ENCODE results near the gene ST8SIA5.
"Not testable (repeated sequence)": the region's sequence is repeated elsewhere in the genome, so short reads cannot be mapped to it uniquely, and the experiment has no call there.

The ST8SIA5 gene

DNA sequence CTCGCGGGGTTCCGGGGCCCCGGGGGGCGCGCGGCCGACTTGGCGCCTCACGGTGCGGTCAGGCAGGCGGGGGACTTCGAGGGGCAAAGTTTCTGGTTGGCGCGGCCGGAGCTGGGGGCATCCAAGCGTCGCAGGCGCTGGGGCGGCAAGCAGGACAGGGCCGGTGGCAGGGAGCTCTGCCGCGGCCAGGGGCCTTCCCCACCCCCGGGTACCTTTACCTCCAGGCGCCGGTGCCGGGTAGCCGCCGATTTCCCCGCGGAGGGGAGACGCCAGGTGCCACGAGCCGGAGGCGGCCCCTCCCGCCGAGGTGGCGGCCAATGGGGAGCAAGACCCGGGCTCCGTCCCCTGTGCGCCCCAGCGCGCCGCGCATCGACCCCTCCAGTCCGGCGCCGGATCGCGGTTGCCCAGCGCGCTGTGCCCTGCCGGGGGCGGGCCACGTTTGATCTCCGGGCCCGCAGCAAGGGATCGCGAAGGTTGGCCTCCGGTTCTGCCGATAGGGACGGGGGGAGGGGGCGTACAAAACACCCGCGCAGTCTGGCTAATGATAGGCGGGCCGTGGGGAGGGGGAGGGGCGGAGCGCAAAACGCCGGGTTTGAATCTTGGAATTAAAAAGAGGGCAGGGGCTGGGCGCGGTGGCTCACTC lies at the start of gene ST8SIA5:
ST8SIA5 (minus strand) TSS at position 495 of the 643 bp plus-strand sequence. CDS start 545 bp downstream, outside the sequence.
- no peak for DNase-seq (ENCODE audit: low read depth)
- in situ Hi-C loops (cut with HindIII; ENCODE audit: low sequenced_read_pairs), result no loop called here
- no peak for TF ChIP-seq CTCF (IDR thresholded peaks at IDR 0.05; ENCODE audit: low read depth, low read length, missing control alignments)
- H3K4me3 ChIP-seq (ENCODE audit: low read depth, low read length), result peak within 1 kb of the TSS; percentile 53

GRCh38 chr18:46795945-46796344 lies 39.1 kb upstream of the ST8SIA5 start:
- DNase-seq (ENCODE audit: low read depth); in situ Hi-C loops (cut with HindIII; ENCODE audit: low sequenced_read_pairs); H3K4me3 ChIP-seq (ENCODE audit: low read depth, low read length): not testable (repeated sequence)

- no peak for DNase-seq (ENCODE audit: low read depth)
- TF ChIP-seq CTCF (IDR thresholded peaks at IDR 0.05; ENCODE audit: low read depth, low read length, missing control alignments), result no peak
- H3K4me3 ChIP-seq (ENCODE audit: low read depth, low read length), result no peak overlapping the region
- in situ Hi-C loops (cut with HindIII; ENCODE audit: low sequenced_read_pairs), result no loop called here
These were observed 37.8 kb upstream of the ST8SIA5 start for GRCh38 chr18:46794607-46795006.

DNA sequence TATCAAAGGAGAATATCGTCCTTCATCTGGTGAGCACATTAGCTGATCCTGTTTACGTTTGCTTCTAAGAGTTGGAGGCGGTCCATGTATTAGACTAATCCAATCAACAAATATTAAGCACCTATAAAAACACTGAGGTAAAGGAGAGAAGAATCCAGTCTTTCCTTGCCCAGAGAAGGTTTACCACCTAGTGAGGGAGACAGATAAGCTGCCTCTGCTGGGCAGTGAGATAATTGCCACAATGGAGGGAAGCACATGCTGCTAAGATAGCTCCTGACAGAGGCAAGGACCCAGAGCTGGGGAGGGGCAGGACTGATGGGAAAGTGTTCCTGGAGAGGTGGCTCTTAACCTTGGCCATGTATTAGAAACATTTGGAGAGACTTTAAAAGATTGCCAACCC lies 36.7 kb upstream of the ST8SIA5 start:
- H3K4me3 ChIP-seq (ENCODE audit: low read depth, low read length), result no peak overlapping the region
- DNase-seq (ENCODE audit: low read depth), result no peak
- in situ Hi-C loops (cut with HindIII; ENCODE audit: low sequenced_read_pairs), result no loop called here
- TF ChIP-seq CTCF (IDR thresholded peaks at IDR 0.05; ENCODE audit: low read depth, low read length, missing control alignments), result no peak

- no peak overlapping the region for H3K4me3 ChIP-seq (ENCODE audit: low read depth, low read length)
- DNase-seq (ENCODE audit: low read depth), result no peak
- in situ Hi-C loops (cut with HindIII; ENCODE audit: low sequenced_read_pairs), result no loop called here
- no peak for TF ChIP-seq CTCF (IDR thresholded peaks at IDR 0.05; ENCODE audit: low read depth, low read length, missing control alignments)
These were observed 32.2 kb upstream of the ST8SIA5 start for GRCh38 chr18:46789088-46789487.

GRCh38 chr18:46787674-46788073 lies 30.8 kb upstream of the ST8SIA5 start:
- H3K4me3 ChIP-seq (ENCODE audit: low read depth, low read length), result no peak overlapping the region
- TF ChIP-seq CTCF (IDR thresholded peaks at IDR 0.05; ENCODE audit: low read depth, low read length, missing control alignments), result no peak
- no peak for DNase-seq (ENCODE audit: low read depth)
- in situ Hi-C loops (cut with HindIII; ENCODE audit: low sequenced_read_pairs), result no loop called here

GRCh38 chr18:46772357-46772756 lies 15.5 kb upstream of the ST8SIA5 start:
- in situ Hi-C loops (cut with HindIII; ENCODE audit: low sequenced_read_pairs), result no loop called here
- DNase-seq (ENCODE audit: low read depth), result no peak
- peak; percentile 4 for TF ChIP-seq CTCF (IDR thresholded peaks at IDR 0.05; ENCODE audit: low read depth, low read length, missing control alignments)
- no peak overlapping the region for H3K4me3 ChIP-seq (ENCODE audit: low read depth, low read length)
